H1 (cell line): ENCODE measurements around the gene TRNP1. TPM values are rescaled to one million over a fixed set of nuclear protein-coding genes. Genes with fewer than 3 reads are reported as not detected.

Experiments used
- CBX5 ChIP-seq: fragments of 300-800, 300-1000 bp; sonication (generic); IDR thresholded peaks from 2 replicates; pipeline ENCODE4 v1.7.1; 2016; ENCODE audit warnings: antibody characterized with exemption, low read length, low read depth
- CHD2 ChIP-seq: IDR thresholded peaks from 2 replicates; pipeline ENCODE4 v1.6.1; 2012; ENCODE audit warnings: low read length, improper control_type of control experiment
- KDM5A ChIP-seq: fragments of 200-600 bp; IDR thresholded peaks from 2 replicates; pipeline ENCODE4 v1.7.1; 2012; ENCODE audit warnings: mild to moderate bottlenecking, low read length, inconsistent platforms, mixed read lengths
- RXRA ChIP-seq: IDR thresholded peaks from 2 replicates; pipeline ENCODE4 v1.6.1; 2011; ENCODE audit warnings: low read depth, mild to moderate bottlenecking, low read length, moderate library complexity; ENCODE audit not compliant: insufficient read depth
- polyA plus RNA-seq, 7 experiments: library from polyadenylated mRNA; depleted of rRNA in 3 of 7; stranded (reverse) in 5 of 7; unstranded in 2 of 7; fragments of >200 nt in 5 of 7; fragments of 200-250 nt in 2 of 7; gene quantifications; 1 replicate in 5 of 7; 2 replicates in 1 of 7; 4 replicates in 1 of 7; pipeline versions ENCODE4 v1.2.1 to v1.2.3, GENCODE V29; 2011 to 2013; ENCODE audit warnings: missing spikeins in 2 of 7, mixed read lengths in 2 of 7
- total RNA-seq: library from RNA; stranded (reverse); fragmentation: NEBNext Ultra II Directional; extraction: Animal tissue kit (Norgen Biotek cat#: 25700); gene quantifications from 2 replicates; pipeline ENCODE4 v1.2.1, GENCODE V29; 2021

Gene TRNP1
- total and polyA plus RNA-seq, 2 of the 8 experiments (the other 6 are each of a cell fraction or from before 2014, with no cell fraction given): 51.7 to 102 TPM

DNA sequence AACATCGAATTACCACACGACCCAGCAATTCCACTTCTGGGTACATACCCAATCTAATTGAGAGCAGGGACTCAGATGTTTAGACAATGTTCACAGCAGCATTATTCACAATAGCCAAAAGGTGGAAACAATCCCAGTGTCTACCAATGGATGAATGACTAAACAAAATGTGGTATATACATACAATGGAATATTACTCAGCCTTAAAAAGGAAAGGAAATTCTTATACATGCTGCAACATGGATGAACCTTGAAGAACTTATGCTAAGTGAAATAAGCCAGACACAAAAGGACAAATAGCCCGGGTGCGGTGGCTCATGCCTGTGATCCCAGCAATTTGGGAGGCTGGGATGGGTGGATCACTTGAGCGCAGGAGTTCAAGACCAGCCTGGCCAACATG lies 40.1 kb upstream of the TRNP1 start (continued):
- TF ChIP-seq CHD2: no peak
- TF ChIP-seq CBX5: no peak
- no peak for TF ChIP-seq KDM5A
- no peak for TF ChIP-seq RXRA
